ENCODE measurements around the gene HSPA1A.

DNA sequence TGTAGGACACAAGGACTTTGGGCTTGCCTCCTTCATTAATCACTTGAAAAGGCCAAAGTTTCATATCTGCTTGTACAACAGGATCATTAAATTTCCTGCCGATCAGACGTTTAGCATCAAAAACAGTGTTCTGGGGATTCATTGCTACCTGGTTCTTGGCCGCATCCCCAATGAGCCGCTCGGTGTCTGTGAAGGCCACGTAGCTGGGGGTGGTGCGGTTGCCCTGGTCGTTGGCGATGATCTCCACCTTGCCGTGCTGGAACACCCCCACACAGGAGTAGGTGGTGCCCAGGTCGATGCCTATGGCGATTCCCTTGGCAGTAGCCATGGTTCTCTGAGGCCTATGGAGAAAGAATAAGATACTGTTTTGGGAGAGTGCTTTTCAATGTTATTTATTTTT is 3.7 kb upstream of the HSPA1A start:
- TF ChIP-seq, protein P1, sequence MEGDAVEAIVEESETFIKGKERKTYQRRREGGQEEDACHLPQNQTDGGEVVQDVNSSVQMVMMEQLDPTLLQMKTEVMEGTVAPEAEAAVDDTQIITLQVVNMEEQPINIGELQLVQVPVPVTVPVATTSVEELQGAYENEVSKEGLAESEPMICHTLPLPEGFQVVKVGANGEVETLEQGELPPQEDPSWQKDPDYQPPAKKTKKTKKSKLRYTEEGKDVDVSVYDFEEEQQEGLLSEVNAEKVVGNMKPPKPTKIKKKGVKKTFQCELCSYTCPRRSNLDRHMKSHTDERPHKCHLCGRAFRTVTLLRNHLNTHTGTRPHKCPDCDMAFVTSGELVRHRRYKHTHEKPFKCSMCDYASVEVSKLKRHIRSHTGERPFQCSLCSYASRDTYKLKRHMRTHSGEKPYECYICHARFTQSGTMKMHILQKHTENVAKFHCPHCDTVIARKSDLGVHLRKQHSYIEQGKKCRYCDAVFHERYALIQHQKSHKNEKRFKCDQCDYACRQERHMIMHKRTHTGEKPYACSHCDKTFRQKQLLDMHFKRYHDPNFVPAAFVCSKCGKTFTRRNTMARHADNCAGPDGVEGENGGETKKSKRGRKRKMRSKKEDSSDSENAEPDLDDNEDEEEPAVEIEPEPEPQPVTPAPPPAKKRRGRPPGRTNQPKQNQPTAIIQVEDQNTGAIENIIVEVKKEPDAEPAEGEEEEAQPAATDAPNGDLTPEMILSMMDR (conservative IDR thresholded peaks at IDR 0.05; ENCODE audit: low read length): no peak
- TF ChIP-seq EZH2phosphoT487 (IDR thresholded peaks at IDR 0.05; ENCODE audit: borderline replicate concordance, low read depth, low read length): no peak

Data from OCI-LY7 (cell line).